GM23338 (cell line): ENCODE measurements around the gene DOCK3. TPM values are rescaled to one million over a fixed set of nuclear protein-coding genes. Genes with fewer than 3 reads are reported as not detected.

Experiments used
- ATAC-seq: fragments of 200-7000 bp; cut with Tn5 transposase; 3 replicates; pipeline ENCODE4 v1.9.1; 2020
- DNase-seq: peaks from one replicate; pipeline ENCODE4 v3.0.0-alpha.2; 2015; ENCODE audit warnings: low spot score
- H2AFZ ChIP-seq: fragments of 200-600 bp; sonication (generic); 2 replicates; pipeline ENCODE4 v1.8.0; 2016; ENCODE audit warnings: antibody characterized with exemption, mild to moderate bottlenecking, moderate library complexity
- H3F3A ChIP-seq: fragments of 200-600 bp; sonication (generic); replicated peaks from 2 replicates; pipeline ENCODE4 v1.8.0; 2017; ENCODE audit warnings: antibody characterized with exemption, mixed run types, low read depth
- H3K27ac ChIP-seq: fragments of 200-600 bp; sonication (generic); 2 replicates; pipeline ENCODE4 v1.6.1; 2016; ENCODE audit warnings: low read depth
- H3K27me3 ChIP-seq: fragments of 200-600 bp; sonication (generic); 2 replicates; pipeline ENCODE4 v1.8.0; 2016; ENCODE audit warnings: mild to moderate bottlenecking, mixed run types, moderate library complexity; ENCODE audit not compliant: insufficient read depth
- H3K36me3 ChIP-seq: fragments of 200-600 bp; sonication (generic); 2 replicates; pipeline ENCODE4 v1.8.0; 2016; ENCODE audit warnings: mild to moderate bottlenecking; ENCODE audit not compliant: insufficient read depth
- H3K4me1 ChIP-seq: fragments of 200-600 bp; sonication (generic); 2 replicates; pipeline ENCODE4 v1.8.0; 2016; ENCODE audit warnings: mild to moderate bottlenecking, moderate library complexity; ENCODE audit not compliant: insufficient read depth
- H3K4me2 ChIP-seq: fragments of 200-600 bp; sonication (generic); 2 replicates; pipeline ENCODE4 v1.7.1; 2017; ENCODE audit warnings: mixed run types
- H3K4me3 ChIP-seq: fragments of 200-600 bp; sonication (generic); 2 replicates; pipeline ENCODE4 v1.6.1; 2016; ENCODE audit warnings: mixed run types
- H3K79me2 ChIP-seq: fragments of 200-600 bp; sonication (generic); replicated peaks from 2 replicates; pipeline ENCODE4 v1.8.0; 2017; ENCODE audit warnings: mild to moderate bottlenecking; ENCODE audit not compliant: insufficient read depth
- H3K9me2 ChIP-seq: fragments of 200-600 bp; sonication (generic); 2 replicates; pipeline ENCODE4 v1.8.0; 2017; ENCODE audit not compliant: insufficient read depth
- H4K20me1 ChIP-seq: fragments of 200-600 bp; sonication (generic); replicated peaks from 2 replicates; pipeline ENCODE4 v1.8.0; 2017; ENCODE audit warnings: mild to moderate bottlenecking; ENCODE audit not compliant: insufficient read depth
- H3K27ac Mint-ChIP-seq: 2 replicates; pipeline ENCODE4 v1.8.0; 2020; ENCODE audit warnings: inconsistent platforms, mild to moderate bottlenecking, moderate library complexity, mixed read lengths
- H3K27me3 Mint-ChIP-seq: 3 replicates; pipeline ENCODE4 v1.8.0; 2022; ENCODE audit warnings: low read depth, mild to moderate bottlenecking, moderate library complexity, mixed read lengths, inconsistent platforms; ENCODE audit not compliant: insufficient read depth, poor library complexity
- H3K36me3 Mint-ChIP-seq: 3 replicates; pipeline ENCODE4 v1.8.0; 2021; ENCODE audit warnings: low read depth, mild to moderate bottlenecking, inconsistent platforms, moderate library complexity, mixed read lengths
- H3K4me1 Mint-ChIP-seq: 3 replicates; pipeline ENCODE4 v1.8.0; 2020; ENCODE audit warnings: mild to moderate bottlenecking, inconsistent platforms, mixed read lengths
- H3K4me3 Mint-ChIP-seq: 3 replicates; pipeline ENCODE4 v1.8.0; 2021; ENCODE audit warnings: moderate library complexity, mild to moderate bottlenecking, inconsistent platforms, mixed read lengths
- H3K9me3 Mint-ChIP-seq: 3 replicates; pipeline ENCODE4 v1.8.0; 2020; ENCODE audit warnings: moderate library complexity, mild to moderate bottlenecking, inconsistent platforms, mixed read lengths
- CREB1 ChIP-seq: fragments of 250-450 bp; sonication (Bioruptor Pico); IDR thresholded peaks from 2 replicates; pipeline ENCODE4 v1.5.0; 2020; ENCODE audit warnings: low read depth, mild to moderate bottlenecking, moderate library complexity
- EZH2 ChIP-seq: fragments of 200-600 bp; sonication (generic); IDR thresholded peaks from one replicate; pipeline ENCODE4 v1.8.0; 2017; ENCODE audit warnings: antibody characterized with exemption, mild to moderate bottlenecking, low read depth; ENCODE audit not compliant: unreplicated experiment
- EZH2phosphoT487 ChIP-seq: fragments of 200-600 bp; sonication (generic); IDR thresholded peaks from one replicate; pipeline ENCODE4 v1.8.1; 2018; ENCODE audit warnings: antibody characterized with exemption; ENCODE audit not compliant: unreplicated experiment
- JUNB ChIP-seq: IDR thresholded peaks from one replicate; pipeline ENCODE4 v1.6.1; 2016; ENCODE audit warnings: antibody characterized with exemption; ENCODE audit not compliant: unreplicated experiment
- NANOG ChIP-seq: IDR thresholded peaks from 2 replicates; pipeline ENCODE4 v1.6.1; 2016; ENCODE audit warnings: antibody characterized with exemption, borderline replicate concordance
- POLR2AphosphoS5 ChIP-seq: IDR thresholded peaks from 2 replicates; pipeline ENCODE4 v1.6.1; 2016; ENCODE audit warnings: antibody characterized with exemption, low read depth
- STAT1 ChIP-seq: IDR thresholded peaks from one replicate; pipeline ENCODE4 v1.6.1; 2016; ENCODE audit warnings: antibody characterized with exemption; ENCODE audit not compliant: unreplicated experiment
- ZNF114 ChIP-seq: fragments of 250-450 bp; sonication (Bioruptor Pico); IDR thresholded peaks from 2 replicates; pipeline ENCODE4 v1.5.0; 2020; ENCODE audit warnings: mild to moderate bottlenecking, moderate library complexity
- ZNF331 ChIP-seq: fragments of 250-450 bp; sonication (Bioruptor Pico); IDR thresholded peaks from 2 replicates; pipeline ENCODE4 v1.5.0; 2020; ENCODE audit warnings: low read depth, mild to moderate bottlenecking, moderate library complexity
- polyA plus RNA-seq: library from polyadenylated mRNA; unstranded; fragments of >200 nt; fragmentation: Nextera tagmentation; extraction: Ambion mirVana; gene quantifications from 2 replicates; pipeline ENCODE4 v1.2.1, GENCODE V29; 2016
- total RNA-seq: library from RNA; depleted of rRNA; stranded (reverse); fragments of >200 nt; shearing (Covaris generic); gene quantifications from 2 replicates; pipeline ENCODE4 v1.2.3, GENCODE V29; 2014
- TF ChIP-seq, protein P1 (sequence below): IDR thresholded peaks from 2 replicates; pipeline ENCODE4 v1.6.1; 2016; ENCODE audit warnings: antibody characterized with exemption
- TF ChIP-seq, protein P2 (sequence below): IDR thresholded peaks from one replicate; pipeline ENCODE4 v1.6.1; 2018; ENCODE audit warnings: antibody characterized with exemption; ENCODE audit not compliant: unreplicated experiment
- TF ChIP-seq, protein P3 (sequence below), 2 experiments: fragments of 200-600 bp in 1 of 2; sonication (generic) in 1 of 2; conservative IDR thresholded peaks; 2 replicates each; pipeline versions ENCODE4 v1.5.1 to v1.6.1; 2016 to 2017; ENCODE audit warnings: antibody characterized with exemption in 2 of 2, low read depth in 2 of 2, mild to moderate bottlenecking in 2 of 2, moderate library complexity in 1 of 2
- TF ChIP-seq, protein P4 (sequence below): fragments of 250-450 bp; sonication (Bioruptor Pico); IDR thresholded peaks from 2 replicates; pipeline ENCODE4 v1.5.0; 2020; ENCODE audit warnings: mild to moderate bottlenecking, moderate library complexity

The DOCK3 gene
- total and polyA plus RNA-seq, 2 experiments from 2014 or later, result 2.4 to 5.6 TPM

DNA sequence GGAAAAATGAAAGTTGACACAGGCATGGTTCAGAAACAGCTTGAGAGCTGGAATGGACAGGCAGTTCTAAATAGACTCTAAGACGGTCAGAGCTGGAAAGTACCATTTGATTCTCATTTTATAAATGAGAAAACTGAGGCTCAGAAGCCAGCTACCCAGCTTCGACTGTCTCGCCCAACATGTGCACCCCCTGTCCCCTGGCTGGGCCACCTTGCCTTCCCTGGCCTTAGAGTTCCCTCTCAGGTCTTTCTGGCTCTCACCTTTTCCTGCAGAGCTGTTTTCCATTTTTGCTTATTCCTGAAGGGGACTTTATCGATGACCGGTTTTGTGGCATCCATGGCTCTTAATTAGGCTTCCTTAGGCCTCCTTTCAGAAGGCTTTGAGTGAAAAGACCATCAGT, 17.3 kb upstream of the DOCK3 start:
- no peaks in the 10 kb centered on the region for H3K27me3 ChIP-seq
- H3K79me2 ChIP-seq, result no peaks in the 10 kb centered on the region
- H3K36me3 ChIP-seq, result no peaks in the 10 kb centered on the region
- Mint-ChIP-seq H3K4me1 (peaks cover 2% of the 10 kb centered on the region; the same call in 2 of the 3 replicates), H3K36me3 (no peaks in the 10 kb centered on the region), H3K9me3 (no peaks in the 10 kb centered on the region), H3K27ac (no peak overlapping the region), H3K4me3 (no peak overlapping the region), H3K27me3 (peaks cover 4% of the 10 kb centered on the region)
- H3K27ac ChIP-seq, result no peak overlapping the region
- H2AFZ ChIP-seq, result no peak overlapping the region
- ATAC-seq (no peak), DNase-seq (no peak)
- TF ChIP-seq ZNF331 (CRISPR knock-in tag) (no peak), JUNB (no peak), ZNF114 (CRISPR knock-in tag) (no peak), EZH2 (no peak), STAT1 (no peak), EZH2phosphoT487 (no peak), POLR2AphosphoS5 (no peak), NANOG (no peak), CREB1 (CRISPR knock-in tag) (no peak)
- TF ChIP-seq, protein P1, sequence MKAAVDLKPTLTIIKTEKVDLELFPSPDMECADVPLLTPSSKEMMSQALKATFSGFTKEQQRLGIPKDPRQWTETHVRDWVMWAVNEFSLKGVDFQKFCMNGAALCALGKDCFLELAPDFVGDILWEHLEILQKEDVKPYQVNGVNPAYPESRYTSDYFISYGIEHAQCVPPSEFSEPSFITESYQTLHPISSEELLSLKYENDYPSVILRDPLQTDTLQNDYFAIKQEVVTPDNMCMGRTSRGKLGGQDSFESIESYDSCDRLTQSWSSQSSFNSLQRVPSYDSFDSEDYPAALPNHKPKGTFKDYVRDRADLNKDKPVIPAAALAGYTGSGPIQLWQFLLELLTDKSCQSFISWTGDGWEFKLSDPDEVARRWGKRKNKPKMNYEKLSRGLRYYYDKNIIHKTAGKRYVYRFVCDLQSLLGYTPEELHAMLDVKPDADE, result no peak
- TF ChIP-seq, protein P2, sequence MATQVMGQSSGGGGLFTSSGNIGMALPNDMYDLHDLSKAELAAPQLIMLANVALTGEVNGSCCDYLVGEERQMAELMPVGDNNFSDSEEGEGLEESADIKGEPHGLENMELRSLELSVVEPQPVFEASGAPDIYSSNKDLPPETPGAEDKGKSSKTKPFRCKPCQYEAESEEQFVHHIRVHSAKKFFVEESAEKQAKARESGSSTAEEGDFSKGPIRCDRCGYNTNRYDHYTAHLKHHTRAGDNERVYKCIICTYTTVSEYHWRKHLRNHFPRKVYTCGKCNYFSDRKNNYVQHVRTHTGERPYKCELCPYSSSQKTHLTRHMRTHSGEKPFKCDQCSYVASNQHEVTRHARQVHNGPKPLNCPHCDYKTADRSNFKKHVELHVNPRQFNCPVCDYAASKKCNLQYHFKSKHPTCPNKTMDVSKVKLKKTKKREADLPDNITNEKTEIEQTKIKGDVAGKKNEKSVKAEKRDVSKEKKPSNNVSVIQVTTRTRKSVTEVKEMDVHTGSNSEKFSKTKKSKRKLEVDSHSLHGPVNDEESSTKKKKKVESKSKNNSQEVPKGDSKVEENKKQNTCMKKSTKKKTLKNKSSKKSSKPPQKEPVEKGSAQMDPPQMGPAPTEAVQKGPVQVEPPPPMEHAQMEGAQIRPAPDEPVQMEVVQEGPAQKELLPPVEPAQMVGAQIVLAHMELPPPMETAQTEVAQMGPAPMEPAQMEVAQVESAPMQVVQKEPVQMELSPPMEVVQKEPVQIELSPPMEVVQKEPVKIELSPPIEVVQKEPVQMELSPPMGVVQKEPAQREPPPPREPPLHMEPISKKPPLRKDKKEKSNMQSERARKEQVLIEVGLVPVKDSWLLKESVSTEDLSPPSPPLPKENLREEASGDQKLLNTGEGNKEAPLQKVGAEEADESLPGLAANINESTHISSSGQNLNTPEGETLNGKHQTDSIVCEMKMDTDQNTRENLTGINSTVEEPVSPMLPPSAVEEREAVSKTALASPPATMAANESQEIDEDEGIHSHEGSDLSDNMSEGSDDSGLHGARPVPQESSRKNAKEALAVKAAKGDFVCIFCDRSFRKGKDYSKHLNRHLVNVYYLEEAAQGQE, result no peak
- TF ChIP-seq, protein P3, sequence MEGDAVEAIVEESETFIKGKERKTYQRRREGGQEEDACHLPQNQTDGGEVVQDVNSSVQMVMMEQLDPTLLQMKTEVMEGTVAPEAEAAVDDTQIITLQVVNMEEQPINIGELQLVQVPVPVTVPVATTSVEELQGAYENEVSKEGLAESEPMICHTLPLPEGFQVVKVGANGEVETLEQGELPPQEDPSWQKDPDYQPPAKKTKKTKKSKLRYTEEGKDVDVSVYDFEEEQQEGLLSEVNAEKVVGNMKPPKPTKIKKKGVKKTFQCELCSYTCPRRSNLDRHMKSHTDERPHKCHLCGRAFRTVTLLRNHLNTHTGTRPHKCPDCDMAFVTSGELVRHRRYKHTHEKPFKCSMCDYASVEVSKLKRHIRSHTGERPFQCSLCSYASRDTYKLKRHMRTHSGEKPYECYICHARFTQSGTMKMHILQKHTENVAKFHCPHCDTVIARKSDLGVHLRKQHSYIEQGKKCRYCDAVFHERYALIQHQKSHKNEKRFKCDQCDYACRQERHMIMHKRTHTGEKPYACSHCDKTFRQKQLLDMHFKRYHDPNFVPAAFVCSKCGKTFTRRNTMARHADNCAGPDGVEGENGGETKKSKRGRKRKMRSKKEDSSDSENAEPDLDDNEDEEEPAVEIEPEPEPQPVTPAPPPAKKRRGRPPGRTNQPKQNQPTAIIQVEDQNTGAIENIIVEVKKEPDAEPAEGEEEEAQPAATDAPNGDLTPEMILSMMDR (conservative IDR thresholded peaks at IDR 0.05; ENCODE audit: low read depth in 2 of 2), result no peak
- TF ChIP-seq, protein P4, sequence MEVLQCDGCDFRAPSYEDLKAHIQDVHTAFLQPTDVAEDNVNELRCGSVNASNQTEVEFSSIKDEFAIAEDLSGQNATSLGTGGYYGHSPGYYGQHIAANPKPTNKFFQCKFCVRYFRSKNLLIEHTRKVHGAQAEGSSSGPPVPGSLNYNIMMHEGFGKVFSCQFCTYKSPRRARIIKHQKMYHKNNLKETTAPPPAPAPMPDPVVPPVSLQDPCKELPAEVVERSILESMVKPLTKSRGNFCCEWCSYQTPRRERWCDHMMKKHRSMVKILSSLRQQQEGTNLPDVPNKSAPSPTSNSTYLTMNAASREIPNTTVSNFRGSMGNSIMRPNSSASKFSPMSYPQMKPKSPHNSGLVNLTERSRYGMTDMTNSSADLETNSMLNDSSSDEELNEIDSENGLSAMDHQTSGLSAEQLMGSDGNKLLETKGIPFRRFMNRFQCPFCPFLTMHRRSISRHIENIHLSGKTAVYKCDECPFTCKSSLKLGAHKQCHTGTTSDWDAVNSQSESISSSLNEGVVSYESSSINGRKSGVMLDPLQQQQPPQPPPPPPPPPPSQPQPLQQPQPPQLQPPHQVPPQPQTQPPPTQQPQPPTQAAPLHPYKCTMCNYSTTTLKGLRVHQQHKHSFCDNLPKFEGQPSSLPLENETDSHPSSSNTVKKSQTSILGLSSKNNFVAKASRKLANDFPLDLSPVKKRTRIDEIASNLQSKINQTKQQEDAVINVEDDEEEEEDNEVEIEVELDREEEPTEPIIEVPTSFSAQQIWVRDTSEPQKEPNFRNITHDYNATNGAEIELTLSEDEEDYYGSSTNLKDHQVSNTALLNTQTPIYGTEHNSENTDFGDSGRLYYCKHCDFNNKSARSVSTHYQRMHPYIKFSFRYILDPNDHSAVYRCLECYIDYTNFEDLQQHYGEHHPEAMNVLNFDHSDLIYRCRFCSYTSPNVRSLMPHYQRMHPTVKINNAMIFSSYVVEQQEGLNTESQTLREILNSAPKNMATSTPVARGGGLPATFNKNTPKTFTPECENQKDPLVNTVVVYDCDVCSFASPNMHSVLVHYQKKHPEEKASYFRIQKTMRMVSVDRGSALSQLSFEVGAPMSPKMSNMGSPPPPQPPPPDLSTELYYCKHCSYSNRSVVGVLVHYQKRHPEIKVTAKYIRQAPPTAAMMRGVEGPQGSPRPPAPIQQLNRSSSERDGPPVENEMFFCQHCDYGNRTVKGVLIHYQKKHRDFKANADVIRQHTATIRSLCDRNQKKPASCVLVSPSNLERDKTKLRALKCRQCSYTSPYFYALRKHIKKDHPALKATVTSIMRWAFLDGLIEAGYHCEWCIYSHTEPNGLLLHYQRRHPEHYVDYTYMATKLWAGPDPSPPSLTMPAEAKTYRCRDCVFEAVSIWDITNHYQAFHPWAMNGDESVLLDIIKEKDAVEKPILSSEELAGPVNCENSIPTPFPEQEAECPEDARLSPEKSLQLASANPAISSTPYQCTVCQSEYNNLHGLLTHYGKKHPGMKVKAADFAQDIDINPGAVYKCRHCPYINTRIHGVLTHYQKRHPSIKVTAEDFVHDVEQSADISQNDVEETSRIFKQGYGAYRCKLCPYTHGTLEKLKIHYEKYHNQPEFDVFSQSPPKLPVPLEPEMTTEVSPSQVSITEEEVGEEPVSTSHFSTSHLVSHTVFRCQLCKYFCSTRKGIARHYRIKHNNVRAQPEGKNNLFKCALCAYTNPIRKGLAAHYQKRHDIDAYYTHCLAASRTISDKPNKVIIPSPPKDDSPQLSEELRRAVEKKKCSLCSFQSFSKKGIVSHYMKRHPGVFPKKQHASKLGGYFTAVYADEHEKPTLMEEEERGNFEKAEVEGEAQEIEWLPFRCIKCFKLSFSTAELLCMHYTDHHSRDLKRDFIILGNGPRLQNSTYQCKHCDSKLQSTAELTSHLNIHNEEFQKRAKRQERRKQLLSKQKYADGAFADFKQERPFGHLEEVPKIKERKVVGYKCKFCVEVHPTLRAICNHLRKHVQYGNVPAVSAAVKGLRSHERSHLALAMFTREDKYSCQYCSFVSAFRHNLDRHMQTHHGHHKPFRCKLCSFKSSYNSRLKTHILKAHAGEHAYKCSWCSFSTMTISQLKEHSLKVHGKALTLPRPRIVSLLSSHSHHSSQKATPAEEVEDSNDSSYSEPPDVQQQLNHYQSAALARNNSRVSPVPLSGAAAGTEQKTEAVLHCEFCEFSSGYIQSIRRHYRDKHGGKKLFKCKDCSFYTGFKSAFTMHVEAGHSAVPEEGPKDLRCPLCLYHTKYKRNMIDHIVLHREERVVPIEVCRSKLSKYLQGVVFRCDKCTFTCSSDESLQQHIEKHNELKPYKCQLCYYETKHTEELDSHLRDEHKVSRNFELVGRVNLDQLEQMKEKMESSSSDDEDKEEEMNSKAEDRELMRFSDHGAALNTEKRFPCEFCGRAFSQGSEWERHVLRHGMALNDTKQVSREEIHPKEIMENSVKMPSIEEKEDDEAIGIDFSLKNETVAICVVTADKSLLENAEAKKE (CRISPR knock-in tag), result no peak
- H3K9me2 ChIP-seq, result no peaks in the 10 kb centered on the region; the same call in 1 of the 2 replicates
- H3K4me3 ChIP-seq, result no peak overlapping the region
- H3K4me1 ChIP-seq, result peaks cover 3% of the 10 kb centered on the region
- H4K20me1 ChIP-seq, result no peaks in the 10 kb centered on the region
- H3F3A ChIP-seq, result 0 out of 2 replicates have a peak, but pooled peaks cover 3% of the 10 kb centered on the region
- H3K4me2 ChIP-seq, result no peak overlapping the region
